ENCODE measurements around the gene PDHA1.

PDHA1 gene

GRCh38 chrX:19377799-19378198, 34.1 kb downstream of the PDHA1 start:
- FAIRE-seq, result no peak

GRCh38 chrX:19381326-19381725, 37.6 kb downstream of the PDHA1 start:
- no peak for FAIRE-seq

GRCh38 chrX:19382555-19383145, 38.9 kb downstream of the PDHA1 start:
- no peak for FAIRE-seq

- no peak for FAIRE-seq
Measured at GRCh38 chrX:19386679-19387078, 43.0 kb downstream of the PDHA1 start.

GRCh38 chrX:19388064-19388679, 44.4 kb downstream of the PDHA1 start:
- FAIRE-seq, result no peak

- no peak for FAIRE-seq
Measured at GRCh38 chrX:19388741-19389140, 45.0 kb downstream of the PDHA1 start.

- no peak for FAIRE-seq
Measured at GRCh38 chrX:19389227-19389845, 45.6 kb downstream of the PDHA1 start.

GRCh38 chrX:19392078-19392477, 48.4 kb downstream of the PDHA1 start:
- no peak for FAIRE-seq

GRCh38 chrX:19392703-19393102, 49.0 kb downstream of the PDHA1 start:
- no peak for FAIRE-seq

- no peak for FAIRE-seq
Measured at GRCh38 chrX:19403696-19404095, 60.0 kb downstream of the PDHA1 start.

GRCh38 chrX:19410259-19410658, 66.5 kb downstream of the PDHA1 start:
- FAIRE-seq, result no peak

All from islet of Langerhans (tissue), 1 donor.